HPDE6-E6E7 (cell line): ENCODE measurements around the gene SPRED2.

Source experiments
- DNase-seq: peaks from one replicate; pipeline ENCODE4 v3.0.0; 2011; ENCODE audit warnings: missing footprints; ENCODE audit errors: extremely low spot score

The SPRED2 gene

DNA sequence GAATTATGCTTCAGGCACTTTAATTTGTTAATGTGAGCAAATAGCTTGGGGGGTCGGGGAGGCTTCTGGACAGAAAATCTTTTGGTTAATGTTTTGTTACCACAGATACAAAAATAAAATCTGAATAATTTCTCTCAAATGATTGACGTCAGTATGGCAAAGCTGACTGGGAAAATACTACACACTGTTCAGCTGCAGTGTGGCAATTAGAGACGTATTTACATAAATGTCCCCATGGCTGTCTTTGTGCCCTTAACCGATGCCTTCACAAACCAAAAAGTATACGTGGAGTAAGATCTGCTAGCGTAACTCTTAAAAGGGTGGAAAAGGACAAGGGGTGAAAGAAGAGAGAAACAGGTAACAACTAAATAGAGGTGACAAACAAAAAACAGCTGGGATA, 121.3 kb downstream of the SPRED2 start:
- no peak for DNase-seq

- no peak for DNase-seq
These were observed 122.7 kb downstream of the SPRED2 start for GRCh38 chr2:65309699-65310098.

- DNase-seq = no peak
These were observed 126.5 kb downstream of the SPRED2 start for GRCh38 chr2:65305934-65306333.

DNA sequence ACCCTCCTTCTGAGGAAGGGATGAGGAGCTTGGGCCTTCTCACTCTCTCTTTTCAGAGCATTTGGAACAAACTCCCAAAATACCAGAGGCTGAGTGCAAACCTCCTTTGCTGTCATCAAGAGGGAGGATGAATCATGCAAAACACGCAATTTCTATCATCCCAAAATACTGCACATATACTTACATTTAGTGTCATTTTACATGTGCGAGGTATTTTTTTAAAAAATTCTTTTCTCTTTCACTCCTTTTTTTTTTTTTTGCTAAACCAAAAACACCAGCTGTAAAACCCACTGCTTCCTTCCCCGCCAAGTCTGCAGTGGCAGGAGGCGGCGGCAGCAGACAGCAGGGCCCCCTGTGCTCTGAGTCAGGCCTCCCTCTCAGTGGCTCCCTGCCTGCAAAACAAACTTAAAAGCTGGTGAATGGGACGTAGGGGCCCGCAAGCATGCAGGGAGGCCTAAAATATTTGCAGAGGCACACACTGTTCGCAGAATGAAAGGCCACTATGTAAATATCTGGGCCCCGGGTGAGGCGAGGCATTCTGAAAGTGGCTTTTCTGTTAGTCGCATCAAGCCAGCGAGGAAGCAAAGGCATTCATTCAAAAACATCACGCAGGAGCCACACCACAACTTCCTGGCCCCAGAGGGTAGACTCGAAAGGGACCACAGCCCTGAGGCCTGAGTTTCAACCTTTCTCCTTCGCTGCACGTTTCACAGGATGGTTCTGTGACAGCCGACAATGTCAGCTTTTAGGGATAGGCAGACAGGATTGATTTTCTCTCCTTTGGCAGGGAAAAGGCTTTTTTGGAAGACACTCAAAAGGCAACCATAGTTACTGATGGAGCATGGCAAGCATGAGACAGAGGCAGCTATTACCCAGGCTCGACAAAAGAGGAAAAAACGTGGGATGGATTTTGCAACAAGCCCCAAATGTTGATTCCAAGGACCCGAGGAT, 131.4 kb downstream of the SPRED2 start:
- DNase-seq = no peak

DNA sequence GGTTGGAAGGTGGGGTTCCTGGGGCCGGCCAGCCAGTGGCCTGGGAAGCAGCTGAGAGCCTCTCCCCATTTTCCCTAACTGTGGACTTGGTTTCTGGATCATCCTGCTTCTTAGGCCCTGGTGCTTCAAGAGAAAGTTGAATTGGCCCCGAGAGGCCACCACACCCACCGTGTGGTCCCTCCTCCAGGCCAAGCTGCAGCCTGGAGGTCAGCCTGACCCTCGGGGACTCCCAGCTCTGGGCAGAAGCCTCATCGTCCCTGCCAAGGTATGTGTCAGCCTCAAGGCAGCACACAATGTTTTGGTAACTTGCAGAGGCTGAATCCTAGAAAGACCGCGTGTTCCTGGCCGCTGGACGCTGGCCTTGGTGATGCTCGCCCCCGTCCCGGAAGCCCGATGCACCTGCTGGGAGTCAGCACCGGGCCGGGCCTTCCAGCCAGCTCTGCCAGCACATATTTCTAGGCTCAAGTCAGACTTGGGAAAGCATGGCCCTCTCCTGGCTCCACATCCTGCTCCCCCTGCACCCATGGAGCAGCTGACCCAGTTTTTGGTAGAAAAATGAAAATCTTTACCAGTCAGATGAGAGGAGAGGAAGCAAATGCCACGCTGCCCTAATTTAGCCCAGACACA, 132.2 kb downstream of the SPRED2 start:
- DNase-seq = no peak

- DNase-seq = no peak
These were observed 133.2 kb downstream of the SPRED2 start for GRCh38 chr2:65299246-65299645.

- no peak for DNase-seq
These were observed 134.3 kb downstream of the SPRED2 start for GRCh38 chr2:65298089-65298488.

DNA sequence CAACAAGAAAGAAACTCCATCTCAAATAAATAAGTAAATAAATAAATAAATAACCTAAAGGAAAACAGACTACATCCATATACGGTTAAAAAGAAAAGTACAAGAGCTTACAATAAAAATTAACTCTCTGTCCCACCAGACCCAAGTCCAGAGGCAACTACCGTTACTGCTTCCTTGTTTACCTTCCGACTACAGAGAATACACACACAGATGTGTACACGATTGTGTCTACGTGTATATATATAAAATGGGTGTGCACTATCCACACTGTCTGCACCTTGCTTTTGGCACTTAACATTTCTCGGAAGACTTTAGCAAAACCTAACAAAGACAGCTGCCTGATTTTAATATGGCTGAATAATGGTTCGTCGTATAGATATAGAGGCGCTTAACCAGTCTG, 134.9 kb downstream of the SPRED2 start:
- no peak for DNase-seq

- DNase-seq = no peak
These were observed 135.4 kb downstream of the SPRED2 start for GRCh38 chr2:65296971-65297370.

- DNase-seq = no peak
These were observed 137.7 kb downstream of the SPRED2 start for GRCh38 chr2:65294701-65295100.

- no peak for DNase-seq
These were observed 138.3 kb downstream of the SPRED2 start for GRCh38 chr2:65294136-65294535.

DNA sequence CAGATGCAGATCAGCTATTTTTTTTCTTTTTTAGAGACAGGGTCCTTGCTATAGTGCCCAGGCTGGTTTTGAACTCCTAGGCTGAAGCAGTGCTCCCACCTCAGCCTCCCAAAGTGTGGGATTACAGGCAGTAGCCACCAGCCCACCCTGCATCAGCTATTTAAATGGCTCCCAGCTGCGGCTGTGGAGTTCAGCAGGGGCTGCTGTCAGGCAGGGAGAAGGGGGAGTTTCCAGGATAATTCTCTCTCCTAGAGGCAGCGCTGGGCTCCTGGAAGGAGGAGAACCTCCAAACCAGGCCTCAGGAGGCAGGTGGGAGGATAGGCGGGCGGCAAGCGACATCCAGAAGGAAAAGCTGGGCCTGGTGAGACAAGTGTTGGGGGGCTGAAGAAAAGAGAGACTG, 139.0 kb downstream of the SPRED2 start:
- DNase-seq = no peak

GRCh38 chr2:65292461-65293011, 139.9 kb downstream of the SPRED2 start:
- DNase-seq = no peak

DNA sequence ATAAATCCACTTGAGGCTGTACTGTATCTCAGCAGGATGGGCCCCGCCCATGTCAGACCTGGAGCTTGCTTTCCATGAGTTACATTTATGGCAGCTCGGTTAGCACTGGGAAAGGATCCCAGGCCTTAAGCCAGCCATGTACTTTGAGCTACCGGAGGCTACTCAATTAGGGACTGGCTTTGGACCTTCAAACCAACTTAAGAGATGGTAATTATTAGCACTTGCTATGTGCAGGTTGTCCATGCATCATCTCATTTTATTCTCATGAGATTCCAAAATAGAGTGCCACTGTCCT, 140.3 kb downstream of the SPRED2 start:
- DNase-seq = no peak

DNA sequence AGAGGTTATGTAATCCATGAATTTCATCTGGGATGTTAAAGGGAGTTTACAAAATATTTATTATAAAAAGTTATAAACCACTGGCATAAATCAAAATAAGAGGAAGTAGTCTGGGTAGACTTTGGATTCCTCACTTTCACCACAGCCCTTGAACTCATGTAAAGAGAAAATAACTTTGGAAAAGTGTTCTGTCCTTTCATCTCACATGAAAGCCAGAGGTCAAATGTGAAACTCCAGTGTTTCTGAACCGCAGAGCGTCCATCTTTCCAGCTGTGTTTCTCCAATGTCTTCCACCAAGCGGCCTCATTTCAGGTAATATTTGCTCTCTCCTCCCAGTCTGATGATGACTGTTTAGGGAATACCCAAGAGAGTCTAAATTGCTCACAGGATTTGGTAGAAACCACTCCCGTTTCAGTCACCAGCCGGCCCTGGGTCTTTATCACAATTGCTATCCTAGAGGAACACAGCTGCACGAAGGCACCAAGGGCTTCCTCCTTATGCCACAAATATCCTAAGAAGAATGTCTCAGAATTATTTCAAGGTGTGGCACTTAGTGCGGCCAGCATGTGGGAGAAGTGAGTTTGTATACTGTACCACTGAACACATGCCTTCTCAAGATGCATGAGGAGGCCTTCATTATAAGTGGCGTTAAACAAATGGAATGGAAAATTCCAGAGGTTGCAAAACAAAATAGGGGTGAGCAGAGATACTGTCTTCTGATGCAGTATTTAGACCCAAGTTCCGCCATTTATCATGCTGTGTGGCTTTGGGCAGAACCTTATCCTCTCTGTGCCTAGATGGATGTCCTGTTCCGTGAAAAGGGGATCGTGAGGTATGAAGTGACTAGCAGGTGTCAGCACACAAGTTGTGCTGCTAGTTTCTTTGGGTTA, 140.9 kb downstream of the SPRED2 start:
- DNase-seq = no peak

- no peak for DNase-seq
These were observed 145.0 kb downstream of the SPRED2 start for GRCh38 chr2:65287364-65287763.

DNA sequence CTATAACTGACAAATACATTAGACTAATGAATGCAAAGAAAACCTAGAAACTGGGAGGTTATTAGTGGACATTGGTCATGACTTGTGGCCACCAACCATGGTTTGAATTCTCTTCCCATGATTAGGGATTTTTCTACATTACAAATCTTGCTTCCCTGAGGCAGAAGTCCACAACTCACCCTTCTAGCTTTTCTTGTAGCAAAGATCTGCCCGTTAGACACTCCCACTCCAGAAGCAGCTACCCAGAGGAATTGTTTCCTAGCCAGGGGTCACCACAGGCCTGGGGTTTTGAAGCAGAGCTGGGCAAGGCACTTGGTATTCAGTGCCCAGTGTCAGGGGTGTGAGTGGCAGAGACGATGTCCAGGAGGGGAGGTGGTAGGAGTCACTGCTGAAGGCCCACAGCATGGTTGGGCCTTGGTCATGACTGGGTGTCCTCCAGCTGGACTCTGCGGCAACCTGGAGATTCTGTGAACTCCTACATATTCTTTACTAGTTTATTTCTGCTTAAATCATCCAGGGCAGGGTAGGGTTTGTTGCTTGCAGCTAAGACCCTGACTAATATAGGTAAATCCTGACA, 149.8 kb downstream of the SPRED2 start:
- DNase-seq = no peak

GRCh38 chr2:65281627-65282351, 150.6 kb downstream of the SPRED2 start:
- no peak for DNase-seq

GRCh38 chr2:65279756-65280155, 152.6 kb downstream of the SPRED2 start:
- DNase-seq = no peak

DNA sequence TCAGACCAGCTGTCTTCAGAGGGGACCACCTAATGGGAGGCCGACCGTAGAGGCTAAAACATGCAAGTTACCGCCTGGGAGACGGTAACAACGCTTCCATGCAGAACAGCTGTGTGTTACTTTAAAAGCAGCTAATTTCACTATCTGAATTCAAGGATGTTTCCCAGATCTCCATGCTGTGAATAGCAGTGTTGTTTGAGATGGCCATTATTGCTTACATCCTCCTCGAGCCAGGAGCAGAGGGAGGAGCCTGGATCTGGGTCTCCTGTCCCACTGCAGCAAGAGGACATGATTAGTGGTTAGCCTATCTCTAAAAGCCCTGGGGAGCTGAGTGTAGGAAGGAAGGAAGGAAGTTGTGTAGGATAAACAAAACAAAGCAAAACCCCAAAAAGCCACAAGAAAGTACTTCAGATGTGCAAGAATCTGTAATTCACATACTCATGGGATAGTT, 153.8 kb downstream of the SPRED2 start:
- DNase-seq = no peak
